Right lobe of liver (tissue), 4 donors: Measurements from ENCODE around the gene FEZF2.

Experiments used
- CTCF ChIP-seq, 4 donors: fragments of 200-600 bp in 3 of 4; fragments of 450-650 bp in 1 of 4; IDR thresholded peaks; one replicate each; pipeline versions ENCODE4 v1.5.1 to v1.8.0; 2016 to 2022; ENCODE audit warnings: antibody characterized with exemption in 4 of 4, mild to moderate bottlenecking in 2 of 4
- POLR2A ChIP-seq: fragments of 450-650 bp; IDR thresholded peaks from one replicate; pipeline ENCODE4 v1.6.1; 2017; ENCODE audit warnings: antibody characterized with exemption, mild to moderate bottlenecking
- donor health status: DM: no; HTN: no; CAD: no.
- donor health status: DM: no; HTN: no; CAD: no.
- donor health status: DM: no; HTN: yes; CAD: no.

- no peak for TF ChIP-seq CTCF (IDR thresholded peaks at IDR 0.05)
- TF ChIP-seq POLR2A = no peak
Observed at GRCh38 chr3:62372621-62373041, 719 bp downstream of the FEZF2 start.
